ENCODE results near the gene RNF213.
"Not testable (repeated sequence)": the region's sequence is repeated elsewhere in the genome, so short reads cannot be mapped to it uniquely, and the experiment has no call there.

Gene RNF213

DNA sequence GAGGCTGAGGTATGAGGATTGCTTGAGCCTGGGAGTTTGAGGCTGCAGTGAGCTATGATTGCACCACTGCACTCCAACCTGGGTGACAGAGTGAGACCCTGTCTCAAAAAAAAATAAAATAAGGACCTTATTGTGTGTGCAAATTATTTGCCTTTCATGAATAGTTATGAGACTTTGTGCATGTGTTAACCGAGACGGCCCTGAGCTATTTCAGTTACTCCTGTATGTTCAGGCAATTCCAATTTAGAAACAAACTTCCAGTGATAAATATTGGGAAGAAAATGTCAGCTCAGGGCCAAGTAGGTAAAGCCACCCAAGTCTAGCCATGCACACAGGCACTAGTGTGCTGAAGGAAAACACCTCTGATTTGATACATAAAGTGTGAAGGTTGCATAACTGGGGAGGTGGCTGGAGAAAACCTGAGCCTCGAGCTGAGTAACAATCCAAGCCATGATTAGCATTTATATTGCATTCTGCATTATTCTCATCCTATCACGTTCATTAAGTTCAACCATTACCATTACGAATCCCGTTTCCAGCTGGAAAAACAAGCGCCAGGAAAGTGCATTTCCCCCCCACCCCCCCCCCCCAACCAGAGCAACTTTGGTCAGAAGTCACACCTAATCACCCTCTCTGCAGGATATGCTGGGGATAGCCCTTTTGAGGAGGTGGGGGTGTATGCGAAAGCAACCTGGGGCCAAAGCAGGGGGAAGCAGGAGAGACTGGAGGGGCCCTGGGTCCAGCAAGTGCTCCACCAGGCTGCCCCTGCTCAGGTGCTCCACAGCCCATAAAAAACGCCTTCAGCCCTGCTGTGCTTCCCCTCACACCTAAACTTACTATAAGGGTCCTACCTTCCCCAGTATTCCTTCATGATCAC lies 135.7 kb downstream of the RNF213 start:
- Mint-ChIP-seq H3K4me3 (no peak overlapping the region), H3K27me3 (ENCODE audit: low read depth) (peaks cover 13% of the 10 kb centered on the region), H3K36me3 (ENCODE audit: low read depth) (peaks cover 11% of the 10 kb centered on the region), H3K4me1 (peaks cover 55% of the 10 kb centered on the region), H3K27ac (peak overlapping the region in 2 of 3 experiments; percentile 19 to 89), H3K9me3 (no peaks in the 10 kb centered on the region)
- TF ChIP-seq, protein P1, sequence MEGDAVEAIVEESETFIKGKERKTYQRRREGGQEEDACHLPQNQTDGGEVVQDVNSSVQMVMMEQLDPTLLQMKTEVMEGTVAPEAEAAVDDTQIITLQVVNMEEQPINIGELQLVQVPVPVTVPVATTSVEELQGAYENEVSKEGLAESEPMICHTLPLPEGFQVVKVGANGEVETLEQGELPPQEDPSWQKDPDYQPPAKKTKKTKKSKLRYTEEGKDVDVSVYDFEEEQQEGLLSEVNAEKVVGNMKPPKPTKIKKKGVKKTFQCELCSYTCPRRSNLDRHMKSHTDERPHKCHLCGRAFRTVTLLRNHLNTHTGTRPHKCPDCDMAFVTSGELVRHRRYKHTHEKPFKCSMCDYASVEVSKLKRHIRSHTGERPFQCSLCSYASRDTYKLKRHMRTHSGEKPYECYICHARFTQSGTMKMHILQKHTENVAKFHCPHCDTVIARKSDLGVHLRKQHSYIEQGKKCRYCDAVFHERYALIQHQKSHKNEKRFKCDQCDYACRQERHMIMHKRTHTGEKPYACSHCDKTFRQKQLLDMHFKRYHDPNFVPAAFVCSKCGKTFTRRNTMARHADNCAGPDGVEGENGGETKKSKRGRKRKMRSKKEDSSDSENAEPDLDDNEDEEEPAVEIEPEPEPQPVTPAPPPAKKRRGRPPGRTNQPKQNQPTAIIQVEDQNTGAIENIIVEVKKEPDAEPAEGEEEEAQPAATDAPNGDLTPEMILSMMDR (IDR thresholded peaks at IDR 0.05; ENCODE audit: unreplicated experiment in 3 of 3), result no peak

GRCh38 chr17:80397034-80397387 lies 136.4 kb downstream of the RNF213 start:
- Mint-ChIP-seq H3K9me3 (no peaks in the 10 kb centered on the region), H3K27ac (peak overlapping the region in 1 of 3 experiments; percentile 89), H3K36me3 (ENCODE audit: low read depth) (peaks cover 7% of the 10 kb centered on the region), H3K4me1 (peaks cover 56% of the 10 kb centered on the region), H3K27me3 (ENCODE audit: low read depth) (peaks cover 14% of the 10 kb centered on the region), H3K4me3 (no peak overlapping the region)
- TF ChIP-seq, protein P1 (IDR thresholded peaks at IDR 0.05; ENCODE audit: unreplicated experiment in 3 of 3), result no peak

GRCh38 chr17:80397686-80398085 lies 137.0 kb downstream of the RNF213 start:
- H3K4me3 Mint-ChIP-seq, result no peak overlapping the region
- peak overlapping the region in 2 of 3 experiments; percentile 40 to 89 for H3K27ac Mint-ChIP-seq

DNA sequence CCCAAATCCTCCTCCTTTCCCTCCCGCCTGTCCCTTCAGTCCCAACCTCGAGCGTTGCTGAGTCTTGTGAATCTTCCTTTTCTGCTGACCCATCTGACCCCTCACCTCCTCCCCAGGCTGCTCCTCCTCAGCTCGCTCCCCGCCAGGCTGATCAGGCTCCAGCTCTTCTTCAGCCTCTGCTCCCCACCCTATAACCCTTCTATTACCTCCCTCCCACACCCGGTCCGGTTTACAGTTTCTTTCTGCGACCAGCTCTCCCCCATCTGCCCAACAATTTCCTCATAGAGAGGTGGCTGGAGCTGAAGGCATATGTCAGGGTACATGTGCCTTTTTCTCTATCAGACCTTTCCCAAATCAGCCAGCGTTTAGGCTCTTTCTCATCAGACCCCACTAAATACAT lies 140.4 kb downstream of the RNF213 start:
- Mint-ChIP-seq H3K4me3 (peak overlapping the region in 2 of 3 experiments; percentile 11 to 14), H3K27ac (peak overlapping the region; percentile 11 to 89 (median 61)), H3K4me1 (peaks cover 27% of the 10 kb centered on the region), H3K27me3 (ENCODE audit: low read depth) (peaks cover 14% of the 10 kb centered on the region)
- not testable (repeated sequence) for H3K36me3 Mint-ChIP-seq (ENCODE audit: low read depth); H3K9me3 Mint-ChIP-seq

More at GRCh38 chr17:80397686-80398085, 137.0 kb downstream of the RNF213 start:
- Mint-ChIP-seq H3K27me3 (ENCODE audit: low read depth) (peaks cover 14% of the 10 kb centered on the region), H3K4me1 (peaks cover 56% of the 10 kb centered on the region), H3K9me3 (no peaks in the 10 kb centered on the region), H3K36me3 (ENCODE audit: low read depth) (peaks cover 4% of the 10 kb centered on the region)
- TF ChIP-seq, protein P1 (IDR thresholded peaks at IDR 0.05; ENCODE audit: unreplicated experiment in 3 of 3), result no peak

DNA sequence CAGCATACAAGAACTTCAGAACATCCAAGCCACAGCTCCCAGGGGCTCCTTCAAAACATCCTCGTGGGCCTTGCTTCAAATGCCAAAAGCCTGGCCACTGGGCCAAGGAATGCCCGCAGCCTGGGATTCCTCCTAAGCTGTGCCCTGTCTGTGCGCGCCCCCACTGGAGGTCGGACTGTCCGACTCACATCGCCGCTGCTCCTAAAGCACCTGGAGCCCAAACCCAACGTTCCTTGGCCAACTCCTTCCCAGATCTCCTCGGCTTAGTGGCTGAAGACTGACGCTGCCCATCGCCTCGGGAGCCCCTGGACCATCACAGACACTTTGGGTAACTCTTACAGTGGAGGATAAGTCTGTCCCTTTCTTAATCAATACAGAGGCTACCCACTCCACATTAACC lies 141.4 kb downstream of the RNF213 start:
- H3K4me1 Mint-ChIP-seq, result peaks cover 21% of the 10 kb centered on the region
- H3K4me3 Mint-ChIP-seq; H3K27ac Mint-ChIP-seq; H3K9me3 Mint-ChIP-seq; H3K36me3 Mint-ChIP-seq (ENCODE audit: low read depth): not testable (repeated sequence)
- H3K27me3 Mint-ChIP-seq (ENCODE audit: low read depth), result peaks cover 11% of the 10 kb centered on the region

GRCh38 chr17:80402959-80403358 lies 142.3 kb downstream of the RNF213 start:
- TF ChIP-seq, protein P1 (IDR thresholded peaks at IDR 0.05; ENCODE audit: unreplicated experiment in 3 of 3), result no peak
- peaks cover 6% of the 10 kb centered on the region for H3K27me3 Mint-ChIP-seq (ENCODE audit: low read depth)
- peaks cover 14% of the 10 kb centered on the region for H3K4me1 Mint-ChIP-seq
- H3K27ac Mint-ChIP-seq, result no peak overlapping the region
- H3K4me3 Mint-ChIP-seq, result no peak overlapping the region
- no peaks in the 10 kb centered on the region for H3K36me3 Mint-ChIP-seq (ENCODE audit: low read depth)
- no peaks in the 10 kb centered on the region for H3K9me3 Mint-ChIP-seq

DNA sequence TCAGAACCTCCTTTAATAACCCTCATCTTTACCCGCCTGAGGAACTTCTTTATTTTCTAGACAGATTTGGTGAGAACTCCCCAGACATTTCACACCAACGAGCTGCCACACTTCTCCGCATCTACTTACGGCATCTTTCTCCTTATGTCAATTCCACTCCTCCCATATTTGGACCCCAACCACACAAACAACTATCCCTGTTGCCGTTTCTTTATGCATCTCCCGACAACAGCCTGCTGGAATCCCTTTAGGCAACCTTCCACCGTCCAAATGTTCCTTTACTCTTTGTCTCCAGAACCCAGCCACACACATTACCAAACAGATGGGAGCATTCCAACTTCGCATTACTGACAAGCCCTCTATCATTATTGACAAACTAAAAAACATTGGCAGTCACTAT lies 145.5 kb downstream of the RNF213 start:
- H3K9me3 Mint-ChIP-seq, result no peaks in the 10 kb centered on the region
- peaks cover 4% of the 10 kb centered on the region for H3K4me1 Mint-ChIP-seq
- TF ChIP-seq, protein P1 (IDR thresholded peaks at IDR 0.05; ENCODE audit: unreplicated experiment in 3 of 3), result no peak
- H3K36me3 Mint-ChIP-seq (ENCODE audit: low read depth), result no peaks in the 10 kb centered on the region
- no peak overlapping the region for H3K4me3 Mint-ChIP-seq
- H3K27me3 Mint-ChIP-seq (ENCODE audit: low read depth), result peaks cover 3% of the 10 kb centered on the region
- no peak overlapping the region for H3K27ac Mint-ChIP-seq

GRCh38 chr17:80407917-80408316 lies 147.3 kb downstream of the RNF213 start:
- H3K9me3 Mint-ChIP-seq; H3K27ac Mint-ChIP-seq; H3K36me3 Mint-ChIP-seq (ENCODE audit: low read depth); H3K4me3 Mint-ChIP-seq; H3K27me3 Mint-ChIP-seq (ENCODE audit: low read depth); H3K4me1 Mint-ChIP-seq: not testable (repeated sequence)
